Stimulated activated CD4-positive, alpha-beta T cell treated with anti-CD3 and anti-CD28 coated beads, Interleukin-2, amount 100 ng/mL, for 24 hours (primary cell): ENCODE measurements around the gene GPR153.

ENCODE experiments used
- DNase-seq, 2 donors: peaks; one replicate each; pipeline ENCODE4 v3.0.0-alpha.2; 2020

Gene GPR153

GRCh38 chr1:6268415-6268814, 7.5 kb upstream of the GPR153 start:
- no peak for DNase-seq

- DNase-seq, result no peak
Observed at GRCh38 chr1:6267686-6268322, 6.9 kb upstream of the GPR153 start.

GRCh38 chr1:6266641-6267040, 5.7 kb upstream of the GPR153 start:
- no peak for DNase-seq

- DNase-seq, result no peak
Observed at GRCh38 chr1:6265151-6265550, 4.3 kb upstream of the GPR153 start.

GRCh38 chr1:6263716-6264115, 2.8 kb upstream of the GPR153 start:
- no peak for DNase-seq

- DNase-seq, result no peak
Observed at GRCh38 chr1:6262555-6263420, 1.9 kb upstream of the GPR153 start.

GRCh38 chr1:6261615-6261995, 707 bp upstream of the GPR153 start:
- no peak for DNase-seq

GRCh38 chr1:6260433-6260934, 414 bp downstream of the GPR153 start:
- no peak for DNase-seq

- DNase-seq, result peak; percentile 70 to 81
Observed at GRCh38 chr1:6259491-6260362, 1.2 kb downstream of the GPR153 start.

- no peak for DNase-seq
Observed at GRCh38 chr1:6258675-6259074, 2.2 kb downstream of the GPR153 start.

- DNase-seq, result no peak
Observed at GRCh38 chr1:6257541-6258069, 3.3 kb downstream of the GPR153 start.

GRCh38 chr1:6256645-6257044, 4.3 kb downstream of the GPR153 start:
- DNase-seq, result no peak

- DNase-seq, result no peak
Observed at GRCh38 chr1:6254691-6255090, 6.2 kb downstream of the GPR153 start.

GRCh38 chr1:6253380-6253779, 7.5 kb downstream of the GPR153 start:
- no peak for DNase-seq

GRCh38 chr1:6252374-6252710, 8.6 kb downstream of the GPR153 start:
- DNase-seq, result no peak

GRCh38 chr1:6251681-6252373, 9.1 kb downstream of the GPR153 start:
- DNase-seq, result no peak

- DNase-seq, result no peak
Observed at GRCh38 chr1:6251233-6251632, 9.7 kb downstream of the GPR153 start.

- DNase-seq, result no peak
Observed at GRCh38 chr1:6249739-6250689, 10.9 kb downstream of the GPR153 start.

GRCh38 chr1:6248932-6249738, 11.8 kb downstream of the GPR153 start:
- no peak for DNase-seq

- no peak for DNase-seq
Observed at GRCh38 chr1:6248161-6248776, 12.6 kb downstream of the GPR153 start.
